ENCODE results near the gene MRTFB.

Gene MRTFB

DNA sequence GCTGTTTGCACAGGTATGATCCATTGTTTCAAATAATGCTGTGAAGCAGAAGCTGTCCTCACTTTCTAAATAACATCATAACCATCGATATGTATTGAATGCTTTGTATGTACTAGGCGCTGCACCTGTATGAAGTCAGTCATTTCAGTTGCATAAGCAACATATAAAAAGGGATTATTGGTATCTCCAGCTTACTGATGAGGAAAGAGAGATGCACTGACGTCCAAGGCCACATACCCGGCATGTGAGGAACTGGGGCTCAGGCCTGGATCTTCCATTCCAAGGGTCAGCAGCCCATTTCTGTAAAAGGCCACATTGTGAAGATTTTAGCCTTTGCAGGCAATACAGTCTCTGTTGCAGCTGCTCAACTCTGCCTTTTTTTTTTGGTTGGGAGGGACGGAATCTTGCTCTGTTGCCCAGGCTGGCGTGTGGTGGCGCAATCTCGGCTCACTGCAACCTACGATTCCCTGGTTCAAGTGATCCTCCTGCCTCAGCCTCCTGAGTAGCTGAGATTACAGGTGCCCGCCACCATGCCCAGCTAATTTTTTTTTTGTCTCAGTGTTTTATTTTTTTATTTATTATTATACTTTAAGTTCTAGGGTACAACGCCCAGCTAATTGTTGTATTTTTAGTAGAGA, 244.7 kb downstream of the MRTFB start:
- no peak for DNase-seq

All from CD4-positive, alpha-beta T cell treated with Interferon alpha-2 for 1 hour (primary cell).